Measurements from ENCODE around the gene NOL4. TPM values are rescaled to one million over a fixed set of nuclear protein-coding genes. Genes with fewer than 3 reads are reported as not detected.

The NOL4 gene
- total RNA-seq, 1 donor from 2014 or later: 2.8 TPM

DNA sequence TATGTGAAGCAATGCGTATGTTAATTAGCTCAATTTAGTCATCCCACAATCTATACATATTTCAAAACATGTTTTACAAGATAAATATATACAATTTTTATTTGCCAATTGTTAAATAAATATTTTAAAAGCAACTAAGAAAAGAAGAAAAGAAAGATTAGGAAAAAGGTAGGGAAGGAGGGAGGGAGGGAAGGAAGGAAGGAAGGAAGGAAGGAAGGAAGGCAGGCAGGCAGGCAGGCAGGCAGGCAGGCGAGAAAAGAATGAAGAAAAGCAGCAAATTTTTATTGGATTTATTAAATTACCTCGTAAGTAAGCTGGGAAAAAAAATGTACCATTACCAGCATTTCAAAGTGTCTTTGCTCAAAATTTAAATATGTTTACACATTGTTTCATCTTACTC, 30.5 kb downstream of the NOL4 start:
- DNase-seq (ENCODE audit: low spot score) (no peak), ATAC-seq (no peak)

DNA sequence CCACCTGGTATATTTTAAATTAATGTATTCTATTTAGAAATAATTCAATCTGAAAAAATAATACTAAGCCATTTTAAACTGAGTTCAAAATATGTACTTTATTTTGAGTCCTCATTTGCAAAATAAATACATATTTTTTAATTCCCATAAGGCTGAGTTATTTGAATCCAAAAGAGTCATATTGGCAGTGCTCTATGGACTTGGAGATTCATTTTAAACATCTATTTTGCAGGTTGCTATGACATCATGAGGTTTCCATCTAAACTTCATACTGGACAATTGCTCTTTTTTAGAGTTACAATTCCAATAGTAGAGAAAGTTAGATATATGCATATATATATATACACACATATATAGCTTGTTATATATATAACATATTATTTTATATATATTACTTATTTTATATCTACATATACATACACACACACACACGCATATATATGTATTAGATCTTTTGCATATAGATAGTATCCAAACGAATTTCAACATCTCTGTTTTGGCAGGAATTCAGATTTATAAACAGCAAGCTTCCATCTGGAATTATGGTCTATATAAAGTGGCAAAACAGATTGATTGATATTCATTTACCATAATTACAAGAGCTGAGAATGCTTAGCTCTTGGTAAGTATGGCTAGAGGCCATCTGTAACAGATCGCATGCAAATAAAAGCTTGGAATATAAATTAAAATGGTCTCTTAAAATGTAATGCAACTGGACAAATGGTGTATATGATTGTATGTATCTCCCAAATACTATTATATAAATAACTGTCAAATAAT, 34.9 kb downstream of the NOL4 start:
- DNase-seq (ENCODE audit: low spot score) (no peak), ATAC-seq (no peak)

All from left lobe of liver (tissue), 2 donors.